Upper lobe of left lung (tissue), 6 donors: ENCODE measurements around the gene TNMD. TPM values are rescaled to one million over a fixed set of nuclear protein-coding genes. Genes with fewer than 3 reads are reported as not detected.

ENCODE experiments used
- ATAC-seq, 2 donors: fragments of 200-7000 bp; cut with Tn5 transposase; one replicate each; pipeline ENCODE4 v1.9.1; 2022; ENCODE audit warnings: mild to moderate bottlenecking in 2 of 2, moderate library complexity in 2 of 2; ENCODE audit not compliant: low FRiP score in 2 of 2
- DNase-seq, 2 donors: peaks; one replicate each; pipeline ENCODE4 v3.0.0-alpha.2; 2019 to 2020
- H3K27ac ChIP-seq, 4 donors: fragments of 200-600 bp; sonication (generic); one replicate each; pipeline ENCODE4 v1.5.1; 2016 to 2019
- H3K27me3 ChIP-seq, 4 donors: fragments of 200-600 bp; sonication (generic); one replicate each; pipeline ENCODE4 v1.5.1; 2017 to 2019
- H3K36me3 ChIP-seq, 4 donors: fragments of 200-600 bp; sonication (generic); one replicate each; pipeline ENCODE4 v1.5.1; 2016 to 2019
- H3K4me1 ChIP-seq, 4 donors: fragments of 200-600 bp; sonication (generic); one replicate each; pipeline ENCODE4 v1.5.1; 2018 to 2019
- H3K4me3 ChIP-seq, 4 donors: fragments of 200-600 bp; sonication (generic); one replicate each; pipeline ENCODE4 v1.5.1; 2017 to 2019; ENCODE audit warnings: mild to moderate bottlenecking in 2 of 4, moderate library complexity in 1 of 4
- H3K9me3 ChIP-seq, 4 donors: fragments of 200-600 bp; sonication (generic); one replicate each; pipeline ENCODE4 v1.5.1; 2018 to 2019
- CTCF ChIP-seq, 6 experiments: fragments of 450-650 bp in 4 of 6; fragments of 200-600 bp in 2 of 6; sonication (generic) in 2 of 6; IDR thresholded peaks; one replicate each; pipeline ENCODE4 v1.5.1; 2016 to 2019; ENCODE audit warnings: antibody characterized with exemption in 6 of 6
- EP300 ChIP-seq, 4 donors: sonication (generic); formaldehyde crosslinking; IDR thresholded peaks; one replicate each; pipeline ENCODE4 v1.5.1; 2017; ENCODE audit warnings: antibody characterized with exemption in 4 of 4, control low read depth in 2 of 4
- POLR2A ChIP-seq, 4 donors: fragments of 450-650 bp; IDR thresholded peaks; one replicate each; pipeline ENCODE4 v1.5.1; 2016 to 2017; ENCODE audit warnings: antibody characterized with exemption in 4 of 4, mild to moderate bottlenecking in 2 of 4
- POLR2AphosphoS5 ChIP-seq, 2 donors: sonication (generic); formaldehyde crosslinking; IDR thresholded peaks; one replicate each; pipeline ENCODE4 v1.5.1; 2017; ENCODE audit warnings: antibody characterized with exemption in 2 of 2
- WGBS, 2 donors: methylation state at CpG; one replicate each; pipeline ENCODE4 v1.1.5; 2017 to 2018; 5-methylcytosine and 5-hydroxymethylcytosine counted together
- total RNA-seq, 6 donors: library from RNA; depleted of rRNA in 4 of 6; stranded (reverse); fragments of >200 nt in 4 of 6; gene quantifications; one replicate each; pipeline versions ENCODE4 v1.1.0 to v1.2.1, GENCODE V29; 2016 to 2021
- donor health status: DM: no; HTN: no; CAD: no; lungs with moderate emphysema.
- donor health status: DM: no; HTN: yes; CAD: no; lungs with severe emphysema.

The TNMD gene
- total RNA-seq, 6 donors from 2014 or later: not detected

- DNase-seq (no peak), ATAC-seq (no peak)
- TF ChIP-seq EP300 (IDR thresholded peaks at IDR 0.05) (no peak), POLR2AphosphoS5 (IDR thresholded peaks at IDR 0.05) (no peak), CTCF (IDR thresholded peaks at IDR 0.05) (no peak), POLR2A (IDR thresholded peaks at IDR 0.05) (no peak)
- H3K4me1 ChIP-seq: no peaks in the 10 kb centered on the region
- H3K9me3 ChIP-seq: no peaks in the 10 kb centered on the region
- WGBS, 2 donors: 79 to 81% methylated on average over 3 to 11 of the region's 11 CpGs
- H3K27ac ChIP-seq: peak overlapping the region in 1 of 4 donors; percentile 17
- H3K4me3 ChIP-seq: no peak overlapping the region
- no peaks in the 10 kb centered on the region for H3K27me3 ChIP-seq
- no peaks in the 10 kb centered on the region for H3K36me3 ChIP-seq
These were observed 58.5 kb downstream of the TNMD start for GRCh38 chrX:100643212-100643611.

GRCh38 chrX:100643956-100644860 is 59.5 kb downstream of the TNMD start, which contains the start of gene SRPX2:
Gene SRPX2, plus strand, starts transcription at chrX:100644199. Its CDS starts 2,124 bp downstream, at chrX:100646323.
- Histone ChIP-seq H3K4me1 (no peaks in the 10 kb centered on the region), H3K36me3 (no peaks in the 10 kb centered on the region), H3K27ac (peak within 1 kb of the TSS; percentile 17 to 74 (median 44)), H3K4me3 (peak within 1 kb of the TSS in 3 of 4 donors; percentile 14 to 25 (median 25)), H3K9me3 (no peaks in the 10 kb centered on the region), H3K27me3 (no peaks in the 10 kb centered on the region)
- DNase-seq (peak in 1 of 2 donors; percentile 53), ATAC-seq (peak; percentile 71 to 90)
- TF ChIP-seq POLR2AphosphoS5 (IDR thresholded peaks at IDR 0.05) (peak; percentile 38 to 46), EP300 (IDR thresholded peaks at IDR 0.05) (no peak), CTCF (IDR thresholded peaks at IDR 0.05) (no peak), POLR2A (IDR thresholded peaks at IDR 0.05) (peak in 1 of 4 donors; percentile 42)
- 30 to 58% methylated on average over 11 of the region's 11 CpGs for WGBS, 2 donors

GRCh38 chrX:100645106-100645505 is 60.4 kb downstream of the TNMD start:
- Histone ChIP-seq H3K27ac (peak overlapping the region in 3 of 4 donors; percentile 8 to 74 (median 44)), H3K4me3 (peak overlapping the region in 3 of 4 donors; percentile 14 to 25 (median 25)), H3K4me1 (no peaks in the 10 kb centered on the region), H3K9me3 (no peaks in the 10 kb centered on the region), H3K36me3 (no peaks in the 10 kb centered on the region), H3K27me3 (no peaks in the 10 kb centered on the region)
- 55 to 74% methylated on average over 4 of the region's 4 CpGs for WGBS, 2 donors
- TF ChIP-seq EP300 (IDR thresholded peaks at IDR 0.05): no peak
- no peak for TF ChIP-seq POLR2A (IDR thresholded peaks at IDR 0.05)
- TF ChIP-seq POLR2AphosphoS5 (IDR thresholded peaks at IDR 0.05): no peak
- no peak for TF ChIP-seq CTCF (IDR thresholded peaks at IDR 0.05)
- ATAC-seq (no peak), DNase-seq (no peak)

GRCh38 chrX:100647095-100647494 is 62.4 kb downstream of the TNMD start:
- H3K4me1 ChIP-seq: peaks cover 0 to 2% (median 0%) of the 10 kb centered on the region in 4 donors
- no peaks in the 10 kb centered on the region for H3K36me3 ChIP-seq
- no peaks in the 10 kb centered on the region for H3K9me3 ChIP-seq
- DNase-seq (no peak), ATAC-seq (peak in 1 of 2 donors; percentile 14)
- H3K4me3 ChIP-seq: no peak overlapping the region
- whole genome bisulfite sequencing, 2 donors: 10% methylated on average over 1 of the region's 1 CpG; no CpG with 5 or more reads in 1 of the 2 donors
- no peaks in the 10 kb centered on the region for H3K27me3 ChIP-seq
- H3K27ac ChIP-seq: no peak overlapping the region
- no peak for TF ChIP-seq EP300 (IDR thresholded peaks at IDR 0.05)
- no peak for TF ChIP-seq POLR2AphosphoS5 (IDR thresholded peaks at IDR 0.05)
- TF ChIP-seq POLR2A (IDR thresholded peaks at IDR 0.05): no peak

- DNase-seq (no peak), ATAC-seq (no peak)
- Histone ChIP-seq H3K27me3 (no peaks in the 10 kb centered on the region), H3K9me3 (no peaks in the 10 kb centered on the region), H3K4me3 (no peak overlapping the region), H3K4me1 (peaks cover 0 to 2% (median 0%) of the 10 kb centered on the region in 4 donors), H3K36me3 (no peaks in the 10 kb centered on the region), H3K27ac (peak overlapping the region in 3 of 4 donors; percentile 35 to 82 (median 70))
- WGBS, 2 donors: 47 to 52% methylated on average over 2 of the region's 2 CpGs
- TF ChIP-seq POLR2AphosphoS5 (IDR thresholded peaks at IDR 0.05): no peak
- no peak for TF ChIP-seq POLR2A (IDR thresholded peaks at IDR 0.05)
- TF ChIP-seq EP300 (IDR thresholded peaks at IDR 0.05): no peak
- no peak for TF ChIP-seq CTCF (IDR thresholded peaks at IDR 0.05)
These were observed 63.0 kb downstream of the TNMD start for GRCh38 chrX:100647739-100648138.
